Measurements from ENCODE around the gene CIZ1.
"Not testable (repeated sequence)": the region's sequence is repeated elsewhere in the genome, so short reads cannot be mapped to it uniquely, and the experiment has no call there.

CIZ1 gene
- 69.2 to 96.5 (median 75.3) reads per million in 9 experiments for total RNA-seq

GRCh38 chr9:128191406-128192046 lies at the start of gene CIZ1:
Gene CIZ1, minus strand, starts transcription at chr9:128191572. Its CDS starts 715 bp downstream, at chr9:128190857.
- Mint-ChIP-seq H3K36me3 (ENCODE audit: insufficient read depth) (peaks cover 32% of the 10 kb centered on the region), H3K9me3 (no peaks in the 10 kb centered on the region), H3K4me1 (ENCODE audit: low read depth in 2 of 2) (peaks cover 17 to 20% of the 10 kb centered on the region in 2 donors), H3K27me3 (no peaks in the 10 kb centered on the region), H3K4me3 (peak within 1 kb of the TSS; percentile 95 to 97), H3K27ac (peak within 1 kb of the TSS; percentile 96 to 98)
- ATAC-seq (replicated peaks) (peak; percentile 96), DNase-seq (peak; percentile 59 to 67 (median 66))

- Mint-ChIP-seq H3K9me3 (no peaks in the 10 kb centered on the region), H3K27ac (no peak overlapping the region), H3K4me1 (ENCODE audit: low read depth in 2 of 2) (no peaks in the 10 kb centered on the region), H3K27me3 (peaks cover 8 to 17% of the 10 kb centered on the region in 2 donors), H3K36me3 (ENCODE audit: insufficient read depth) (no peaks in the 10 kb centered on the region), H3K4me3 (no peak overlapping the region)
- ATAC-seq (replicated peaks) (no peak), DNase-seq (no peak)
These were observed 42.5 kb upstream of the CIZ1 start for GRCh38 chr9:128233817-128234406.

- H3K27ac Mint-ChIP-seq = no peak overlapping the region
- no peaks in the 10 kb centered on the region for H3K4me1 Mint-ChIP-seq (ENCODE audit: low read depth in 2 of 2)
- ATAC-seq (replicated peaks) (no peak), DNase-seq (no peak)
- no peaks in the 10 kb centered on the region for H3K9me3 Mint-ChIP-seq
- H3K4me3 Mint-ChIP-seq = no peak overlapping the region
- peaks cover 8 to 17% of the 10 kb centered on the region in 2 donors for H3K27me3 Mint-ChIP-seq
- no peaks in the 10 kb centered on the region for H3K36me3 Mint-ChIP-seq (ENCODE audit: insufficient read depth)
These were observed 41.4 kb upstream of the CIZ1 start for GRCh38 chr9:128232528-128233428.

- Mint-ChIP-seq H3K9me3 (no peaks in the 10 kb centered on the region), H3K4me3 (no peak overlapping the region), H3K36me3 (ENCODE audit: insufficient read depth) (no peaks in the 10 kb centered on the region), H3K27me3 (peaks cover 8 to 17% of the 10 kb centered on the region in 2 donors), H3K27ac (no peak overlapping the region), H3K4me1 (ENCODE audit: low read depth in 2 of 2) (no peaks in the 10 kb centered on the region)
- no peak for DNase-seq
- ATAC-seq (replicated peaks) = no peak
These were observed 40.5 kb upstream of the CIZ1 start for GRCh38 chr9:128231638-128232527.

GRCh38 chr9:128230897-128231296 lies 39.5 kb upstream of the CIZ1 start:
- H3K9me3 Mint-ChIP-seq; DNase-seq; H3K4me3 Mint-ChIP-seq; H3K36me3 Mint-ChIP-seq (ENCODE audit: insufficient read depth); H3K4me1 Mint-ChIP-seq (ENCODE audit: low read depth in 2 of 2); ATAC-seq (replicated peaks); H3K27ac Mint-ChIP-seq: not testable (repeated sequence)
- peaks cover 12 to 14% of the 10 kb centered on the region in 2 donors for H3K27me3 Mint-ChIP-seq

GRCh38 chr9:128226412-128226801 lies 35.0 kb upstream of the CIZ1 start:
- H3K36me3 Mint-ChIP-seq (ENCODE audit: insufficient read depth) = no peaks in the 10 kb centered on the region
- H3K4me1 Mint-ChIP-seq (ENCODE audit: low read depth in 2 of 2) = no peaks in the 10 kb centered on the region
- peaks cover 0 to 21% of the 10 kb centered on the region in 2 donors for H3K27me3 Mint-ChIP-seq
- H3K27ac Mint-ChIP-seq = no peak overlapping the region
- no peak overlapping the region for H3K4me3 Mint-ChIP-seq
- ATAC-seq (replicated peaks) (no peak), DNase-seq (no peak)
- H3K9me3 Mint-ChIP-seq = no peaks in the 10 kb centered on the region

GRCh38 chr9:128225770-128226411 lies 34.5 kb upstream of the CIZ1 start:
- no peak for DNase-seq
- Mint-ChIP-seq H3K36me3 (ENCODE audit: insufficient read depth) (no peaks in the 10 kb centered on the region), H3K4me3 (no peak overlapping the region), H3K9me3 (no peaks in the 10 kb centered on the region), H3K27me3 (peaks cover 0 to 21% of the 10 kb centered on the region in 2 donors), H3K27ac (no peak overlapping the region), H3K4me1 (ENCODE audit: low read depth in 2 of 2) (no peaks in the 10 kb centered on the region)
- no peak for ATAC-seq (replicated peaks)

- Mint-ChIP-seq H3K27ac (no peak overlapping the region), H3K9me3 (no peaks in the 10 kb centered on the region), H3K4me3 (no peak overlapping the region), H3K36me3 (ENCODE audit: insufficient read depth) (no peaks in the 10 kb centered on the region), H3K4me1 (ENCODE audit: low read depth in 2 of 2) (no peaks in the 10 kb centered on the region), H3K27me3 (peaks cover 0 to 21% of the 10 kb centered on the region in 2 donors)
- no peak for DNase-seq
- no peak for ATAC-seq (replicated peaks)
These were observed 33.5 kb upstream of the CIZ1 start for GRCh38 chr9:128224877-128225276.

- ATAC-seq (replicated peaks) = no peak
- H3K27ac Mint-ChIP-seq = no peak overlapping the region
- no peaks in the 10 kb centered on the region for H3K9me3 Mint-ChIP-seq
- H3K36me3 Mint-ChIP-seq (ENCODE audit: insufficient read depth) = no peaks in the 10 kb centered on the region
- H3K4me3 Mint-ChIP-seq = no peak overlapping the region
- H3K27me3 Mint-ChIP-seq = peaks cover 0 to 21% of the 10 kb centered on the region in 2 donors
- no peak for DNase-seq
- peaks cover 10% of the 10 kb centered on the region in 2 donors for H3K4me1 Mint-ChIP-seq (ENCODE audit: low read depth in 2 of 2)
These were observed 31.7 kb upstream of the CIZ1 start for GRCh38 chr9:128222880-128223670.

GRCh38 chr9:128222026-128222425 lies 30.7 kb upstream of the CIZ1 start:
- H3K36me3 Mint-ChIP-seq (ENCODE audit: insufficient read depth) = no peaks in the 10 kb centered on the region

GRCh38 chr9:128219831-128220230 lies 28.5 kb upstream of the CIZ1 start:
- peaks cover 0 to 5% of the 10 kb centered on the region in 2 donors for H3K27me3 Mint-ChIP-seq
- H3K27ac Mint-ChIP-seq = no peak overlapping the region
- H3K36me3 Mint-ChIP-seq (ENCODE audit: insufficient read depth) = no peaks in the 10 kb centered on the region
- no peak for DNase-seq
- no peak for ATAC-seq (replicated peaks)
- no peaks in the 10 kb centered on the region for H3K9me3 Mint-ChIP-seq
- H3K4me3 Mint-ChIP-seq = no peak overlapping the region
- peaks cover 11% of the 10 kb centered on the region in 2 donors for H3K4me1 Mint-ChIP-seq (ENCODE audit: low read depth in 2 of 2)

More at GRCh38 chr9:128222026-128222425, 30.7 kb upstream of the CIZ1 start:
- Mint-ChIP-seq H3K27me3 (peaks cover 0 to 21% of the 10 kb centered on the region in 2 donors), H3K27ac (no peak overlapping the region), H3K4me1 (ENCODE audit: low read depth in 2 of 2) (peaks cover 11% of the 10 kb centered on the region in 2 donors), H3K4me3 (no peak overlapping the region), H3K9me3 (no peaks in the 10 kb centered on the region)
- ATAC-seq (replicated peaks) = no peak
- no peak for DNase-seq

Measured in effector memory CD8-positive, alpha-beta T cell (primary cell).